ENCODE measurements around the gene RGS12. TPM values are rescaled to one million over a fixed set of nuclear protein-coding genes. Genes with fewer than 3 reads are reported as not detected.
"Not testable (repeated sequence)": the region's sequence is repeated elsewhere in the genome, so short reads cannot be mapped to it uniquely, and the experiment has no call there.

The RGS12 gene
- total RNA-seq, 2 donors from 2014 or later = 45.2 to 48.6 TPM

- Mint-ChIP-seq H3K4me1 (peaks cover 38% of the 10 kb centered on the region), H3K9me3 (no peaks in the 10 kb centered on the region), H3K36me3 (ENCODE audit: low read depth) (peaks cover 7% of the 10 kb centered on the region), H3K27me3 (ENCODE audit: insufficient read depth) (no peaks in the 10 kb centered on the region), H3K4me3 (no peak overlapping the region), H3K27ac (peak overlapping the region; percentile 76)
- H3K27ac ChIP-seq (ENCODE audit: low read depth, low read length) = peak overlapping the region; percentile 38
- peak; percentile 35 for DNase-seq
- H3K9ac ChIP-seq (ENCODE audit: extremely low read depth, low read length, poor library complexity, severe bottlenecking) = no peak overlapping the region
- no peaks in the 10 kb centered on the region for H3K9me3 ChIP-seq (ENCODE audit: control insufficient read depth, low read length)
- WGBS, 2 experiments (ENCODE audit: insufficient coverage in 1 of 2, insufficient read length in 1 of 2) = 79 to 91% methylated on average over 7 to 9 of the region's 9 CpGs
- no peak for TF ChIP-seq CTCF (conservative IDR thresholded peaks at IDR 0.05)
- H3K4me3 ChIP-seq (ENCODE audit: low read length) = no peak overlapping the region
- H3K4me1 ChIP-seq (ENCODE audit: control insufficient read depth, insufficient read depth, low read length) = peaks cover 12% of the 10 kb centered on the region
- H3K27me3 ChIP-seq (ENCODE audit: control insufficient read depth, insufficient read depth, low read length, poor library complexity, severe bottlenecking) = no peaks in the 10 kb centered on the region
- H3K36me3 ChIP-seq (ENCODE audit: control insufficient read depth, insufficient read depth, low read length) = no peaks in the 10 kb centered on the region
Observed at GRCh38 chr4:3299122-3299975, 6.5 kb downstream of the RGS12 start.

GRCh38 chr4:3299976-3300671, 7.3 kb downstream of the RGS12 start:
- no peaks in the 10 kb centered on the region for H3K9me3 Mint-ChIP-seq
- no peak overlapping the region for H3K4me3 Mint-ChIP-seq
- Histone ChIP-seq H3K9me3 (ENCODE audit: control insufficient read depth, low read length) (no peaks in the 10 kb centered on the region), H3K27ac (ENCODE audit: low read depth, low read length) (peak overlapping the region; percentile 38), H3K4me3 (ENCODE audit: low read length) (no peak overlapping the region), H3K27me3 (ENCODE audit: control insufficient read depth, insufficient read depth, low read length, poor library complexity, severe bottlenecking) (no peaks in the 10 kb centered on the region), H3K4me1 (ENCODE audit: control insufficient read depth, insufficient read depth, low read length) (peaks cover 9% of the 10 kb centered on the region), H3K36me3 (ENCODE audit: control insufficient read depth, insufficient read depth, low read length) (no peaks in the 10 kb centered on the region), H3K9ac (ENCODE audit: extremely low read depth, low read length, poor library complexity, severe bottlenecking) (no peak overlapping the region)
- WGBS, 2 experiments (ENCODE audit: insufficient coverage in 1 of 2, insufficient read length in 1 of 2) = 82 to 88% methylated on average over 8 to 19 of the region's 19 CpGs
- no peaks in the 10 kb centered on the region for H3K27me3 Mint-ChIP-seq (ENCODE audit: insufficient read depth)
- TF ChIP-seq CTCF (conservative IDR thresholded peaks at IDR 0.05) = no peak
- peak overlapping the region; percentile 76 for H3K27ac Mint-ChIP-seq
- peaks cover 33% of the 10 kb centered on the region for H3K4me1 Mint-ChIP-seq
- DNase-seq = peak; percentile 67
- peaks cover 5% of the 10 kb centered on the region for H3K36me3 Mint-ChIP-seq (ENCODE audit: low read depth)

- not testable (repeated sequence) for DNase-seq; H3K27me3 ChIP-seq (ENCODE audit: control insufficient read depth, insufficient read depth, low read length, poor library complexity, severe bottlenecking); H3K9me3 ChIP-seq (ENCODE audit: control insufficient read depth, low read length); H3K27me3 Mint-ChIP-seq (ENCODE audit: insufficient read depth); H3K4me3 Mint-ChIP-seq; H3K36me3 Mint-ChIP-seq (ENCODE audit: low read depth); H3K9me3 Mint-ChIP-seq; H3K36me3 ChIP-seq (ENCODE audit: control insufficient read depth, insufficient read depth, low read length); H3K27ac ChIP-seq (ENCODE audit: low read depth, low read length); H3K4me3 ChIP-seq (ENCODE audit: low read length); H3K9ac ChIP-seq (ENCODE audit: extremely low read depth, low read length, poor library complexity, severe bottlenecking)
- peak overlapping the region; percentile 40 for H3K27ac Mint-ChIP-seq
- WGBS, 2 experiments (ENCODE audit: insufficient coverage in 1 of 2, insufficient read length in 1 of 2) = 92 to 97% methylated on average over 13 to 15 of the region's 15 CpGs
- peaks cover 40% of the 10 kb centered on the region for H3K4me1 Mint-ChIP-seq
- H3K4me1 ChIP-seq (ENCODE audit: control insufficient read depth, insufficient read depth, low read length) = peaks cover 13% of the 10 kb centered on the region
Observed at GRCh38 chr4:3300882-3301281, 8.1 kb downstream of the RGS12 start.

Data from endodermal cell (in vitro differentiated cells).